GM12891 (cell line): ENCODE data around the gene DOCK6.

Experiments used
- PAX5 ChIP-seq: IDR thresholded peaks from 2 replicates; pipeline ENCODE4 v1.6.1; 2011; ENCODE audit warnings: low read length, moderate library complexity, mild to moderate bottlenecking; ENCODE audit not compliant: insufficient read depth, severe bottlenecking
- POLR2A ChIP-seq: IDR thresholded peaks from 2 replicates; pipeline ENCODE4 v1.6.1; 2011; ENCODE audit warnings: low read depth, low read length, control low read depth
- POLR2AphosphoS5 ChIP-seq: IDR thresholded peaks from 2 replicates; pipeline ENCODE4 v1.6.1; 2011; ENCODE audit warnings: low read depth, low read length, control low read depth
- TAF1 ChIP-seq: IDR thresholded peaks from 2 replicates; pipeline ENCODE4 v1.6.1; 2011; ENCODE audit warnings: low read depth, low read length, control low read depth

- TF ChIP-seq POLR2AphosphoS5 (no peak), POLR2A (no peak), TAF1 (no peak), PAX5 (no peak)
Measured at GRCh38 chr19:11269408-11269807, 7.1 kb upstream of the DOCK6 start.
